Measurements from ENCODE around the gene PRKD2.

DNA sequence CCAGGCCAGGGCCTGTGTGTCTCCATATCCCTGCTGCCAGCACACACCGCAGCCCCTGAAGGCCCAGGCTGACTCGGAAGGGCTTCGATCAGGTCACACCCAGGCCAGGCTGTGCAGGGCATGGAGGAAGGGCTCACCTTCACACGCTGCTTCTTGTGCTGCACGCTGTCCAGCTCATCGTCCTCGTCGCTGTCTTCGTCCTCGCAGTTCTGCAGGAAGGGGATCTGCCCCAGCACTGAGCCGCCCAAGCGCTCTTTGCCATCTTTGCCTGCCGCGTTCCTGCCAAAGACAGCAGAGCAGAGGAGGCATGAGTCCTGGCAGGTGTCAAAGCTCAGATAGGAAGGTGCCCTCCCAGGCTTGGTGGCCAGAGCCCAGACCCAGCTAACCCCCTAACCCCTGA lies 13.7 kb upstream of the PRKD2 start:
- TF ChIP-seq SPI1 (IDR thresholded peaks at IDR 0.05; ENCODE audit: low read depth, low read length) (no peak), POLR2A (IDR thresholded peaks at IDR 0.05; ENCODE audit: low read depth, low read length) (no peak)

Measured in GM12891 (cell line).